ENCODE data around the gene SPAG6.
"Not testable (repeated sequence)": the region's sequence is repeated elsewhere in the genome, so short reads cannot be mapped to it uniquely, and the experiment has no call there.

The SPAG6 gene

DNA sequence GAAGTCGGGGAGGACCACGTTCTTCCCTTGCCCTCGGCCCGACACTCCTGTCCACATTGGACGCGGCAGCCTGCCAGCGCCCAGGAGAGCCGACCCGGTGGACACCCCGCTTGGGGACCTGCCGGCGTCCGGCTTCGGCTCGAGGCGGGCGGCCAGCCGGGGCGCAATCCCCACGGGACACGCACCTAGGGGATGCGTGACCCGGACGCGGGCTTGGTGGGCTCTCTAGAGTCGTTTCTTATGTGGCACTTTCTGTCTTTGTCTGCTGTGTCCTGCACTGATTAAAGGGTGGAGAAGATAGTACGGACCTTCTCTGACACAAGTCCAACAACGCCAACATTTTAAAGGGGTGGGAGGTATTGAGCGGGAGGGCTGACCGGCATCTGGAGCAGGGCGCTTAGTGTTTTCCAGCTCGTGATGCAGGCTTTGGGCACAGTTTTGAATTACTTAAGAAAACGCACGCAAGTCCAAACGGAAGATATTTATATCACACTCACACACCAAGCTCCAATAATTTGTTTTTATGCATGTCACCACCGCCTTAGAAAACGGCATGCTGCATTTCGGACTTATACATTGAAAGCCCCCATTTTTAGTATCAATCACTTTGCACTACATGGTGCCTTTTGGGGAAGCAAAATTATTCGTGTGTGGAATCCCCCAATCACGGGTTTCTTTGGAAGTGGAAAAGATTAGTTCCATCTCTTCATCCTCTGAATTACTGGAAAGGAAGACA is 3.9 kb upstream of the SPAG6 start:
- no peak for DNase-seq (ENCODE audit: low read depth in 2 of 3, low spot score in 2 of 3)

- DNase-seq (ENCODE audit: low read depth in 2 of 3, low spot score in 2 of 3) = no peak
These were observed 3.4 kb upstream of the SPAG6 start for GRCh38 chr10:22341926-22342196.

DNA sequence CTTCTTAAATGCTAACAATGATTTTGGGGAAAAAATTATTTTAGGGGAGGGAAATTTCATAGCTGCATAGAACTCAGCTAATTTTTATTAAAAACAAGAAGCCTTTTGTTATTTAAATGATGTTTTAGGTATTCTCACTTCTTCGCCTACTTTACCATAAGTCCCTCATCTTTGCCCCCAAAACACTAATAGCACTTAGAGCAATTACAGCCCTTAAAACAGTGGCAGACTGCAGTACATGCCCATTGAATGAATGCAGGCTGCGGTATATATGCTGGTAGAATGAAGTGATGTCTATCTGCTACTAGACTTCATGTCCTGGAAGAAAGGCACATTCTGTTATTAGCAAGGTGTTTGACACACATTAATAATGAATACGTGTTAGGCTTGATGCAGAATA is 2.9 kb upstream of the SPAG6 start:
- no peak for DNase-seq (ENCODE audit: low read depth in 2 of 3, low spot score in 2 of 3)

- no peak for DNase-seq (ENCODE audit: low read depth in 2 of 3, low spot score in 2 of 3)
These were observed 1.6 kb upstream of the SPAG6 start for GRCh38 chr10:22343731-22344130.

- DNase-seq (ENCODE audit: low read depth in 2 of 3, low spot score in 2 of 3) = no peak
These were observed 1.0 kb upstream of the SPAG6 start for GRCh38 chr10:22344249-22344648.

DNA sequence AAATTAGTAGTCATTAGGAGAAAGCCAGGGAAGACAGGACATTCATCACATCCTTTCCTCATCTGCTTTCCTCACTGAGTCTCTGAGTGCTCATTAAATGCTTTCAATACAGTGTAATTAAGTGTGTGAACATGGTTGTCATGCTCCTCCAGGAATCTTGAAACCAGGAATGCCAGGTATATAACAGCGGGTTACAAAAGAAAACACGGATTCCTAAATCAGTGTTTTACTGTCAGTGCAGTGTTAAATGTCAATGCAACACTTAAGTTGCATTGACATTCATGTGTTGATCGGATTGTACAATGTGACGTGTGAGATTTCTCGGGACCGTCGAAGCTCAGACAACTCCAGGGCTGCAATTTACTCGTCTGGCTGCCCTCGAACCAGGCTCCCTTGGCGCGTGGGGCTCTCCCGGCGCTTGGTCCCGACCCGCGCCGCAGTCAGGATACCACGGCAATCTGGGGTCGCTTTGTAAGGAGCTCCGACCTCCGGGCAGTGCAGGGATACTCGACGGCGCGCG is 455 bp upstream of the SPAG6 start:
- no peak for DNase-seq (ENCODE audit: low read depth in 2 of 3, low spot score in 2 of 3)

DNA sequence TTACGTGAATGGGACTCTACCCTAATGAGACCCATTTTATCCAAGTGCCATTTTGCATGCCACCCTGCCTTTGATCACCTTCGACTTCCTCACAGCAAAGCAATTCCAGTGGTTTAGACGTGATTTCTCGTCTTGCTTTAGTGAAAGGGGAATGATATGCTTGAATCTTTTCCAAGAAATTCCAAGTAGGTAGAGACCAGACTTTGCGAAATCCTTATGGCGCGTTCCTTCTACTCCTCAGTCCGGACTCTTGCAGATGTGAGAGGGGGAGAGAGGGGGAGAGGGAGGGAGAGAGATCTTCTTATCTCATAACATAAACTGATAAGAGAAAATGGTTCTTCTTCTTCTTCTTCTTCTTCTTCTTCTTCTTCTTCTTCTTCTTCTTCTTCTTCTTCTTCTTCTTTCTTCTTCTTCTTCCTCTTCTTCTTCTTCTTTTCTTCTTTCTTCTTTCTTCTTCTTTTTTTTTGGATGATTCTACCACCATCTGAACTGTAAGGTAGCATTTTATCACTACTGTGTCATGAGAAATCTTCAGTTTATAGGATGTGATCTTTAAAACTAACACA is 883 bp downstream of the SPAG6 start:
- no peak for DNase-seq (ENCODE audit: low read depth in 2 of 3, low spot score in 2 of 3)

DNA sequence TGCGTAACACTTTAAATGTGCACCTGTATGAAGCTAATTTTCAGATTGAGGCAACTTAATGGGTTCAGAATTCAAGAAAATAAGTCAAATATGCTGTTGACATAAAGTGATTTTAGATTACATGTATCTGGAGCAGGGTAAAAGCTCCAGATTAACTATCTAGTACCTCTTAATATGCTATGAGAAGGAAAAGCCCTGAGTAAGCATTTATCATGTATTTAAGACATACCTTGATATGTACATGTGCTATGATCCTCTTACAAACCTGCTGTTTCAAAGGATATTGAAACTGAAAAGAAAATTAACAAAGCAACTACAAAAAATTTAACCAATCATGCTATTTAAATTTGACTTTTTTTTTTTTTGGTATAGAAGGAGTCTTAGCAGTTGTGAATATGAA is 4.5 kb downstream of the SPAG6 start:
- DNase-seq (ENCODE audit: low read depth in 2 of 3, low spot score in 2 of 3) = no peak

- DNase-seq (ENCODE audit: low read depth in 2 of 3, low spot score in 2 of 3) = no peak
These were observed 5.9 kb downstream of the SPAG6 start for GRCh38 chr10:22351131-22351703.

GRCh38 chr10:22356324-22356873 is 11.1 kb downstream of the SPAG6 start:
- DNase-seq (ENCODE audit: low read depth in 2 of 3, low spot score in 2 of 3) = no peak

DNA sequence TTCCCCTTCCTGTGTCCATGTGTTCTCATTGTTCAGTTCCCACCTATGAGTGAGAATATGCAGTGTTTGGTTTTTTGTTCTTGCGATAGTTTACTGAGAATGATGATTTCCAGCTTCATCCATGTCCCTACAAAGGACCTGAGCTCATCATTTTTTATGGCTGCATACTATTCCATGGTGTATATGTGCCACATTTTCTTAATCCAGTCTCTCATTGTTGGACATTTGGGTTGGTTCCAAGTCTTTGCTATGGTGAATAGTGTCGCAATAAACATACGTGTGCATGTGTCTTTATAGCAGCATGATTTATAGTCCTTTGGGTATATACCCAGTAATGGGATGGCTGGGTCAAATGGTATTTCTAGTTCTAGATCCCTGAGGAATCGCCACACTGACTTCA is 12.5 kb downstream of the SPAG6 start:
- not testable (repeated sequence) for DNase-seq (ENCODE audit: low read depth in 2 of 3, low spot score in 2 of 3)

GRCh38 chr10:22363305-22363704 is 18.0 kb downstream of the SPAG6 start:
- DNase-seq (ENCODE audit: low read depth in 2 of 3, low spot score in 2 of 3) = no peak

DNA sequence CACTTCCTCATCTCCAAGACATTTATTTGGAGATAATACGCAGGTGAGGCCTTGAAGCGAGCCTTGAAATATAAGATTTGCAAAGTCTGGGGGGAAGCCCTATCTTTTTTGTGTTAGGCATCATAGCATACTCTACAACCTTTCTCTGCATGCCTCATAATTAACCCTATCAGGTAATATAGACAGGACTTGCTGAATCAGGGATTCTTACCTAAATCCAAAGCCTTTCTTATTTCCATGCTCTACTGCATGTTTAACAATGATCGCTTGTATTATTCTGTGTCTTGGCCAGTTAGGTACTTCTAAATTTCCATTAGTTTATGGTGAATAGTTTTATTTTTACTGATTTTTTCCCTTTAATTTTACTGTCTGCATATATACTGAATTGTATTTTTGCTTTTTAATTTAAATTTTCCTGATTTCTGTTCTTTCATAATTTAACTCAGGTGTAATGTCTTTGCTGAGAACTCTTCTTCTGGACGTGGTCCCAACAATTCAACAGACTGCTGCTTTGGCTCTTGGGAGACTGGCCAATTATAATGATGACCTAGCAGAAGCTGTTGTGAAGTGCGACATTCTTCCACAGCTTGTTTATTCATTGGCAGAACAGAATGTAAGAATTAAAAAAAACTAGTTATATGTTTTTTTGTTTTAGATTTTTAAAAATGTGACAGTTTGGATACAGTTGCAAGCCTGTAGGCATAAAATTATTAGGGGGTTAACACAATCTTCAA is 19.3 kb downstream of the SPAG6 start:
- no peak for DNase-seq (ENCODE audit: low read depth in 2 of 3, low spot score in 2 of 3)

- DNase-seq (ENCODE audit: low read depth in 2 of 3, low spot score in 2 of 3) = no peak
These were observed 19.9 kb downstream of the SPAG6 start for GRCh38 chr10:22365233-22365632.

DNA sequence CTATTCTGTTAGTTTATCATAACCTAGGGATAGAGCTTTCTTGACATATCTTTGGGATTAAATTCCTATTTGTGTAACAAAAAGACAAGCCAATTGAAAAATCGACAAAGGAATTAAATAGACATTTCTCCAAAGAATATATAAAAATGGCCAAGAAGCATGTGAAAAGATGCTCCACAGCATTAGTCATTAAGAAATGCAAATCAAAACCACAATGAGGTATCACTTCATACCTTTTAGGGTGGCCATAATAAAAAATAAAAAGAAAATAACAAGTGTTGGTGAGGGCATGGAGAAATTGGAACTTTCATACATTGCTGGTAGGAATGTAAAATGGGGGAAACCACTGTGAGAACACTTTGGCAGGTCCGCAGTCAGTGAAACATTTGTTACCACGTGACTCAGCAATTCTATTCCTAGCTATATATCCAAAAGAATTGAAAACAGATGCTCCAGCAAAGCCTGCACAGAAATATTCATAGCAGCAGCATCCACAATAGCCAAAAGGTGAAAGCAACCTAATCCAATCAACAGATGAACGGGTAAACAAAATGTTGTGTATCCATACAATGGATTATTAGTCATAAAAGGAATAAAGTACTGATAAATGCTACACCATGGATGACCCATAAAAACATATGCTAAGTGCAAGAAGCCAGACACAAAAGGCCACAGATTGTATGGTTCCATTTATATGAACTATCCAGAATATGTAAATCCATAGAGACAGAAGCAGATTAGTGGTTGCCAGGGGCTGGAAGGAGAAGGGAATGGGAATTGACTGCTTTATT is 20.5 kb downstream of the SPAG6 start:
- no peak for DNase-seq (ENCODE audit: low read depth in 2 of 3, low spot score in 2 of 3)

DNA sequence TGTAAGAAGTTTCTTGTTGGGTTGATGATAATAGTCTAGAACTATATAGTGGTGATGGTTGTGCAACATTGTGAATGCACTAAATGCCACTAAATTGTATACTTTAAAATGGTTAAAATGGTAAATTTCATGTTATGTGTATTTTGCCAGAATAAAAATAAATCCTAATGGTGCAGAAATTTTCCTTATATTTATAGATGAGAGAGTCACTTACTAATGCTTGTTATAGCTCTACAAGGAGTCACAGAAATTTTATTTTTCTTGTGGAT is 21.1 kb downstream of the SPAG6 start:
- DNase-seq (ENCODE audit: low read depth in 2 of 3, low spot score in 2 of 3) = no peak

DNA sequence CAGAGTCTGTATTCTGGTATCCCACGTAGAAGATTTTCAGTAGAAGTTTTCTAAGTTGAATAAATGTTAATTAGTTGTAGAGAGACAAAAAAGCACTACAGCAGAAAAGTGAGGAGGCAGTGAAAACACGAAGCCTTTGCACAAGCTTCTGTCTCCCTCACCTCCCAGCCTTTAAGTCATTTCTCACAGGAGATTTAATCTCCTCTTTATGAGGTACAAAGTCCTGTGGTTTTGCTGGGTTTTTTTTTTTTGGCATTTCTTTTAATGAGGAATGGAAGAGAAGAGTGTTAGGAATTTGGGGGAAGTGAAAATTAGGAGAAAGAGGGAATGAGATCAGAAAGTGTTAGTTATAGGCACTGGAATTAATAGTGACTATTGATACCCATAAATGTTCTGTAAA is 21.5 kb downstream of the SPAG6 start:
- no peak for DNase-seq (ENCODE audit: low read depth in 2 of 3, low spot score in 2 of 3)

DNA sequence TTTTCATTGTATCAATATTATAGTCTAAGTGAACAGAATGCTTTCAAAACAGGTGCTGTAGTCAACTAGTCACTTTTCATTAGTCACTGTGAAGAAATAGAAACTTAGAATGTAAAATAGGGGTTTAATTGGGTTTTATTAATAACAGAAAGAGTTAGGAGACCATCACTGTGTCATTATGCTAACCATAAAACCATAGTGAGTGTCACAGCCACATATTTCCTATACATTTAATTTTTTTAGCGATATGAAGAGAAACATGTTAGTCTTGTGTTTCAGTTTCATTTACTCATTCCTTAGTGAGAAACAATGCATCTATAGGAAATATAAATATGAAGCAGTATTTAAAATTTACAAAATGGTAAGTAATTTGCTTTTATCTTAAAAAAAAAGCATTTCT is 22.2 kb downstream of the SPAG6 start:
- no peak for DNase-seq (ENCODE audit: low read depth in 2 of 3, low spot score in 2 of 3)

DNA sequence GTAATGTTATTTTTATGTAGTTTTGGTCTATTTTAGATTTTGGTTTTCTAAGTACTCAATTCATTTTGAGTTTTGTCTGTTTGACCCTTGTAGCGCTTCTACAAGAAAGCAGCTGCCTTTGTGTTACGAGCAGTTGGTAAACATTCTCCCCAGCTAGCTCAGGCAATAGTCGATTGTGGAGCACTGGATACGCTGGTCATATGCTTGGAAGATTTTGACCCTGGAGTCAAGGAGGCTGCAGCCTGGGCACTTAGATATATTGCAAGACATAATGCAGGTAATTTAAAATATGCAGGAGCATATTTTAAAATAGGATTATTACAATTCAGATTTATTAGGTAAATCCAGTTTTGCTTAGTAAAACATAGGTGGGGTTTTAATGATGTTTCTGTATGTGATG is 23.1 kb downstream of the SPAG6 start:
- no peak for DNase-seq (ENCODE audit: low read depth in 2 of 3, low spot score in 2 of 3)

GRCh38 chr10:22368981-22369380 is 23.7 kb downstream of the SPAG6 start:
- DNase-seq (ENCODE audit: low read depth in 2 of 3, low spot score in 2 of 3) = no peak

GRCh38 chr10:22369434-22370072 is 24.3 kb downstream of the SPAG6 start:
- no peak for DNase-seq (ENCODE audit: low read depth in 2 of 3, low spot score in 2 of 3)

All from activated CD8-positive, alpha-beta memory T cell treated with anti-CD3 and anti-CD28 coated beads for 48 hours (primary cell).